Measurements from ENCODE around the gene PVALB. TPM values are rescaled to one million over a fixed set of nuclear protein-coding genes. Genes with fewer than 3 reads are reported as not detected.

PVALB gene
- total RNA-seq, 3 donors from 2014 or later (not counting 1 experiment from before 2014, with no cell fraction given) = 0.99 TPM; not detected in 2

DNA sequence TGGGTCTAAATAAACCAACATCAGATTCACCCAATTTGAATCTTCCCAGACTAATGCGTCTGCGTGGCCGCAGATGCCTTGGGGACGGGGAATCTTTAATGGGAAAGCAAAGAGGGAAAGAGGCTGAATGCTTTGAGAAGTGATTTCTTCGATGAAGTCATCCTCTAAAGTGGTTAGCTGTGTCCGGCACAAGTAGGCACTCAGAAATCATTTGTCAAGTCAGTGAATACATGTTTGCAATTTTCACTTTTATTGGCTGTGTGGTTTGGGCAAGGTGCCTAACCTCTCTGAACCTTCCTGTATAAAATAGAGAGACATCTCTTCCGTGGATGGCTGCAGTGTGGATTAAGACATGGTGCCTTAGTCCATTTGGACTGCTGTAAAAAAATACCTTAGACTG is 21.2 kb downstream of the PVALB start:
- Histone ChIP-seq H3K27me3 (ENCODE audit: control insufficient read depth, insufficient read depth, low read length) (no peaks in the 10 kb centered on the region), H3K36me3 (ENCODE audit: control insufficient read depth, insufficient read depth, low read length) (no peaks in the 10 kb centered on the region), H3K4me1 (ENCODE audit: control insufficient read depth, insufficient read depth, low read length) (peaks cover 8% of the 10 kb centered on the region), H3K4me3 (ENCODE audit: low read length) (no peak overlapping the region), H3K9me3 (ENCODE audit: control insufficient read depth, insufficient read depth, low read length) (no peaks in the 10 kb centered on the region), H3K27ac (ENCODE audit: low read length) (no peak overlapping the region)
- intact Hi-C loops (cut with micrococcal nuclease) = no loop called here
- 90% methylated on average over 6 of the region's 7 CpGs for WGBS (ENCODE audit: insufficient coverage)
- Mint-ChIP-seq H3K9me3 (no peaks in the 10 kb centered on the region), H3K4me3 (no peak overlapping the region), H3K27me3 (ENCODE audit: low read depth in 2 of 2) (peaks cover 0 to 8% of the 10 kb centered on the region in 2 donors), H3K27ac (no peak overlapping the region), H3K36me3 (no peaks in the 10 kb centered on the region), H3K4me1 (no peaks in the 10 kb centered on the region)
- DNase-seq (no peak), ATAC-seq (no peak)
- no peak for TF ChIP-seq CTCF (IDR thresholded peaks at IDR 0.05)

DNA sequence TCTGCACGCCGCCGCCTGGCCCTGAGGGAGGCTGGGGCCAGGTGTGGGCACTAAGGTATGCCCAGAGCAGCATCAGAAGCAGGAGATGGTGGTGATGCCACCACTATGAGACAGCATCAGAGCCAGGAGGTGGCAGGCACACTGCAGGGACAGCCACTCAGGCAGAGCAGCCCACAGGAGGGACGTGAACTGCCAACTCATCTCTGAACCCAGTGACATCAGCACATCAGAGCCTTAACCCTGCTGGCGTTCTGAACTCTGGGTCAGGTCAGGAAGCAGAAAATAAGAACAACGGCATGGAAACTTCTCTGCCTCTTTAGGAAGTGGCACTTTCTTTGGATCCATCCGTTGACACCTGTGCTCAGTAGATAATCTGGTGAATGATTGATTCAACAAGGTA is 26.2 kb downstream of the PVALB start:
- H3K4me1 Mint-ChIP-seq = no peaks in the 10 kb centered on the region
- TF ChIP-seq CTCF (IDR thresholded peaks at IDR 0.05) = no peak
- H3K4me3 Mint-ChIP-seq = no peak overlapping the region
- no peaks in the 10 kb centered on the region for H3K27me3 ChIP-seq (ENCODE audit: control insufficient read depth, insufficient read depth, low read length)
- no peaks in the 10 kb centered on the region for H3K9me3 ChIP-seq (ENCODE audit: control insufficient read depth, insufficient read depth, low read length)
- DNase-seq (no peak), ATAC-seq (no peak)
- H3K36me3 ChIP-seq (ENCODE audit: control insufficient read depth, insufficient read depth, low read length) = no peaks in the 10 kb centered on the region
- peaks cover 0 to 13% of the 10 kb centered on the region in 2 donors for H3K27me3 Mint-ChIP-seq (ENCODE audit: low read depth in 2 of 2)
- no peaks in the 10 kb centered on the region for H3K9me3 Mint-ChIP-seq
- H3K27ac ChIP-seq (ENCODE audit: low read length) = no peak overlapping the region
- intact Hi-C loops (cut with micrococcal nuclease) = no loop called here
- no peaks in the 10 kb centered on the region for H3K4me1 ChIP-seq (ENCODE audit: control insufficient read depth, insufficient read depth, low read length)
- no peak overlapping the region for H3K27ac Mint-ChIP-seq
- H3K4me3 ChIP-seq (ENCODE audit: low read length) = no peak overlapping the region
- H3K36me3 Mint-ChIP-seq = no peaks in the 10 kb centered on the region
- 50% methylated on average over 7 of the region's 7 CpGs for WGBS (ENCODE audit: insufficient coverage)

DNA sequence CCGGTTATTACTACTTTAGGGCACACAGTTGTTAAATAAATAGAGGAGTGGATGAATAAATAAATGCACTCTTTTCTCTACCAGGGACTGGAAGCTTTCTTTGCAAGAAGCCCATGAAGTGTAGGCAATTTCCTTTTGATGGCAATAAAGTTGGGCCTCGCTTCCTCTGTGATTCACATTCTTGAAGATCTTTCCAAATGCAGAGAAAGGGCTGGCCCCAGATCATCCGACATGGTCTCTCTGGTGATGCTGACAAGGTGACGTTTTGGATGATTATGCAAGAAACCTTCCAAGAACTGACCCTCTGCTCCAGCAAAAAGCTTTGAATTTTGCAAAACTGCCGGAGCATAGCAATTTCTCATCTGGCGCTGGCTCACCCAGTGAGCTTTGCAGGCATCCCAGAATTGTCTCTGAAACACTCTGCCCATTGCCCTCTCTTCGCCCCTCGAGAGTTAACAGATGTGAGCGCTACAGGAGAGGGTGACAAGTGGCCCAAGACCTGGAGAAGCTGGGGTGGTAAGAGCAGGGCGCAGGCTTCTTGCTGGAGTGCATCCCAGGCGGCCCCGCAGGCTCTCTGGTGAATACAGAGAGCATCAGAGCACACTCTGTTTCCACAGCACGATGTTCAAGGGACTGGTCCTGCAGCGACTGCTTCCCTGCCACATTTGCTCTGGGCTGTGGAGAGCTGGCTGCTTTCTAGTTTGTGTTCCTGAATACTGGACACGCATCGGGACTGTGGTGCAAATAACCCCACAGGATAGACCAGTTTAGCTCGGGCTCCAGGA is 29.4 kb downstream of the PVALB start:
- intact Hi-C loops (cut with micrococcal nuclease) = no loop called here
- no peak overlapping the region for H3K27ac ChIP-seq (ENCODE audit: low read length)
- WGBS (ENCODE audit: insufficient coverage) = 83% methylated on average over 17 of the region's 17 CpGs
- H3K4me3 ChIP-seq (ENCODE audit: low read length) = no peak overlapping the region
- H3K36me3 ChIP-seq (ENCODE audit: control insufficient read depth, insufficient read depth, low read length) = no peaks in the 10 kb centered on the region
- ATAC-seq (no peak), DNase-seq (no peak)
- no peaks in the 10 kb centered on the region for H3K27me3 ChIP-seq (ENCODE audit: control insufficient read depth, insufficient read depth, low read length)
- Mint-ChIP-seq H3K4me1 (peaks cover 0 to 4% of the 10 kb centered on the region in 2 donors), H3K27me3 (ENCODE audit: low read depth in 2 of 2) (peaks cover 15 to 22% of the 10 kb centered on the region in 2 donors), H3K27ac (no peak overlapping the region), H3K4me3 (no peak overlapping the region), H3K36me3 (no peaks in the 10 kb centered on the region), H3K9me3 (no peaks in the 10 kb centered on the region)
- H3K9me3 ChIP-seq (ENCODE audit: control insufficient read depth, insufficient read depth, low read length) = no peaks in the 10 kb centered on the region
- peaks cover under 1% of the 10 kb centered on the region for H3K4me1 ChIP-seq (ENCODE audit: control insufficient read depth, insufficient read depth, low read length)
- no peak for TF ChIP-seq CTCF (IDR thresholded peaks at IDR 0.05)

DNA sequence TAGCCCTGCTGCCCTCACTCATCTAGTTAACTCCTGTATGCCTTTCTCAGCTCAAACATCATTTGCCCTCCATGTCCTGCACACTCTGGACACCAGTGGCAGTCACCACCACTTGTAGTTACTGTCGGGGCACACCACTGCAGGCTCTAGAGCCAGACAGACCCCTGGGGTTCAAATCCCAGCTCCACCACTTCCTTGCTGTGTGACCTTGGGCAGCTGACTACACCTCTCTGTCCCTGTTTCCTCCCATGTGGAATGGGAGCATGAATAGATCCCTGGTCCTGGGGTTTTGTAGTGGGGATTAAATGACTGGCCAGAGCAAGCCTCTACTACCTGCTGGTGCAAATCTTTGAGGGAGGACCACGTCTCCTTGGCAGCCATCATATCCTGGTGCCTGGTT is 33.1 kb downstream of the PVALB start:
- Histone ChIP-seq H3K9me3 (ENCODE audit: control insufficient read depth, insufficient read depth, low read length) (no peaks in the 10 kb centered on the region), H3K27ac (ENCODE audit: low read length) (no peak overlapping the region), H3K4me1 (ENCODE audit: control insufficient read depth, insufficient read depth, low read length) (peaks cover 9% of the 10 kb centered on the region), H3K27me3 (ENCODE audit: control insufficient read depth, insufficient read depth, low read length) (no peaks in the 10 kb centered on the region), H3K4me3 (ENCODE audit: low read length) (no peak overlapping the region), H3K36me3 (ENCODE audit: control insufficient read depth, insufficient read depth, low read length) (no peaks in the 10 kb centered on the region)
- ATAC-seq (no peak), DNase-seq (no peak)
- WGBS (ENCODE audit: insufficient coverage) = 97% methylated on average over 2 of the region's 2 CpGs
- no peak overlapping the region for H3K27ac Mint-ChIP-seq
- TF ChIP-seq CTCF (IDR thresholded peaks at IDR 0.05) = no peak
- H3K4me1 Mint-ChIP-seq = peaks cover 7 to 13% of the 10 kb centered on the region in 2 donors
- no peaks in the 10 kb centered on the region for H3K9me3 Mint-ChIP-seq
- no peaks in the 10 kb centered on the region for H3K36me3 Mint-ChIP-seq
- intact Hi-C loops (cut with micrococcal nuclease) = no loop called here
- H3K27me3 Mint-ChIP-seq (ENCODE audit: low read depth in 2 of 2) = peaks cover 11 to 22% of the 10 kb centered on the region in 2 donors
- no peak overlapping the region for H3K4me3 Mint-ChIP-seq
